HepG2 (cell line): Measurements from ENCODE around the gene ENAH. TPM values are rescaled to one million over a fixed set of nuclear protein-coding genes. Genes with fewer than 3 reads are reported as not detected.
"Not testable (repeated sequence)": the region's sequence is repeated elsewhere in the genome, so short reads cannot be mapped to it uniquely, and the experiment has no call there.

Experiments used
- ATAC-seq: fragments of 200-7000 bp; cut with Tn5 transposase; 3 replicates; pipeline ENCODE4 v1.9.1; 2020; ENCODE audit warnings: mild to moderate bottlenecking, moderate library complexity
- BruUV-seq: library from RNA; stranded (reverse); fragments of 400-500 nt; replicated peaks from 2 replicates; lab custom pipeline; 2021; lab: Mats Ljungman, UMichigan
- CTCF ChIA-PET: fragments of 300-600 bp; formaldehyde crosslinking; extraction: SDS; loops from one replicate; lab custom pipeline; 2021; ENCODE audit warnings: low total read pairs, inconsistent platforms, low intra/inter-chr PET ratio; lab: Yijun Ruan, JAX
- POLR2A ChIA-PET: fragments of 350-600 bp; sonication (Branson Sonifier 250); formaldehyde crosslinking; loops from one replicate; lab custom pipeline; 2020; ENCODE audit warnings: antibody characterized with exemption, inconsistent platforms; lab: Yijun Ruan, JAX
- DNase-seq: peaks from one replicate; pipeline ENCODE4 v3.0.0-alpha.2; 2015; ENCODE audit warnings: low spot score
- FAIRE-seq: peaks from 3 replicates; lab custom pipeline; 2011; peaks lifted over from hg19 to GRCh38; lab: Jason Lieb, UNC
- H2AFZ ChIP-seq: one replicate; pipeline ENCODE4 v1.6.1; 2011; ENCODE audit warnings: low read length, inconsistent platforms
- H3K27ac ChIP-seq: fragments of 300-600 bp; 3 replicates; pipeline ENCODE4 v1.8.0; 2011; ENCODE audit warnings: mixed run types, mild to moderate bottlenecking, mixed read lengths, low read length, inconsistent platforms; ENCODE audit not compliant: insufficient read depth; ENCODE audit errors: extremely low read length
- H3K27me3 ChIP-seq, 2 experiments: fragments of 200-600 bp in 1 of 2; 2 replicates in 1 of 2; 3 replicates in 1 of 2; pipeline versions ENCODE4 v1.6.0 to v1.8.0; 2011; ENCODE audit warnings: low read length in 2 of 2, mild to moderate bottlenecking in 2 of 2, moderate library complexity in 2 of 2, inconsistent platforms in 1 of 2; ENCODE audit not compliant: insufficient read depth in 2 of 2, control insufficient read depth in 1 of 2
- H3K36me3 ChIP-seq, 2 experiments: fragments of 200-600 bp in 1 of 2; replicated peaks in 1 of 2; 2 replicates in 1 of 2; 3 replicates in 1 of 2; pipeline versions ENCODE4 v1.5.1 to v1.8.0; 2011; ENCODE audit warnings: low read length in 2 of 2, inconsistent platforms in 1 of 2; ENCODE audit not compliant: insufficient read depth in 2 of 2, control insufficient read depth in 1 of 2
- H3K4me1 ChIP-seq: 2 replicates; pipeline ENCODE4 v1.5.1; 2012; ENCODE audit warnings: low read length, inconsistent platforms; ENCODE audit not compliant: insufficient read depth
- H3K4me2 ChIP-seq: 2 replicates; pipeline ENCODE4 v1.6.0; 2011; ENCODE audit warnings: low read depth, low read length, inconsistent platforms
- H3K4me3 ChIP-seq, 3 experiments: fragments of 200-600 bp in 1 of 3; sonication (generic), shearing (Covaris generic) in 1 of 3; replicated peaks in 1 of 3; 2 replicates each; pipeline ENCODE4 v1.5.1; 2011 to 2016; ENCODE audit warnings: low read length in 3 of 3, inconsistent platforms in 2 of 3, low read depth in 2 of 3, mild to moderate bottlenecking in 2 of 3, control low read depth in 1 of 3, mixed read lengths in 1 of 3; ENCODE audit not compliant: insufficient read depth in 1 of 3
- H3K79me2 ChIP-seq: one replicate; pipeline ENCODE4 v1.6.1; 2011; ENCODE audit warnings: low read length, inconsistent platforms; ENCODE audit not compliant: insufficient read depth
- H3K9ac ChIP-seq: 2 replicates; pipeline ENCODE4 v1.6.0; 2011; ENCODE audit warnings: mild to moderate bottlenecking, low read depth, low read length, inconsistent platforms; ENCODE audit not compliant: insufficient read depth
- H3K9me3 ChIP-seq: 2 replicates; pipeline ENCODE4 v1.5.1; 2012; ENCODE audit warnings: mild to moderate bottlenecking, low read length
- H4K20me1 ChIP-seq: 2 replicates; pipeline ENCODE4 v1.6.0; 2011; ENCODE audit warnings: inconsistent platforms, mild to moderate bottlenecking, low read length, moderate library complexity; ENCODE audit not compliant: insufficient read depth
- GABPB1 ChIP-seq: IDR thresholded peaks from 2 replicates; pipeline ENCODE4 v1.6.1; 2016; ENCODE audit warnings: mild to moderate bottlenecking, missing genetic modification reagents, moderate library complexity, missing compliant biosample characterization
- NFKB2 ChIP-seq: sonication (generic); formaldehyde crosslinking; IDR thresholded peaks from 2 replicates; pipeline ENCODE4 v1.4.0; 2020; ENCODE audit warnings: missing genetic modification reagents, borderline replicate concordance
- RNF2 ChIP-seq: fragments of 450-650 bp; conservative IDR thresholded peaks from 2 replicates; pipeline ENCODE4 v1.6.1; 2016; ENCODE audit warnings: low read depth
- ZBTB39 ChIP-seq: sonication (generic); formaldehyde crosslinking; IDR thresholded peaks from 2 replicates; pipeline ENCODE4 v1.5.0; 2020; ENCODE audit warnings: missing genetic modification reagents
- ZNF263 ChIP-seq: sonication (generic); formaldehyde crosslinking; IDR thresholded peaks from 2 replicates; pipeline ENCODE4 v1.4.0; 2020; ENCODE audit warnings: missing genetic modification reagents
- WGBS: methylation state at CpG from one replicate; pipeline ENCODE4 v1.1.6; 2017; ENCODE audit warnings: low lambda C conversion rate; 5-methylcytosine and 5-hydroxymethylcytosine counted together
- in situ Hi-C: cut with HindIII; loops from 2 replicates; pipeline ENCODE4 v1.10.0; 2017; ENCODE audit warnings: low pct_unique_long_range_greater_than_20kb; ENCODE audit not compliant: extremely low pct_ligation_motif_present
- intact Hi-C: fragments of 100-400 bp; cut with micrococcal nuclease; formaldehyde crosslinking; loops from one replicate; pipeline ENCODE4 v1.10.0; 2022; ENCODE audit not compliant: unreplicated experiment
- polyA plus RNA-seq, 8 experiments: library from polyadenylated mRNA; depleted of rRNA in 3 of 8; stranded (reverse) in 7 of 8; unstranded in 1 of 8; fragments of >200 nt; fragmentation: Illumina TruSeq in 4 of 8; extraction: Trizol in 4 of 8; gene quantifications; 2 replicates each; pipeline versions ENCODE4 v1.2.1 to v1.2.3, GENCODE V29; 2011 to 2016; ENCODE audit warnings: low read depth in 4 of 8, missing spikeins in 1 of 8, mixed read lengths in 1 of 8; ENCODE audit not compliant: insufficient read depth in 1 of 8
- total RNA-seq, 5 experiments: library from RNA; depleted of rRNA; stranded (reverse); fragments of >200 nt; fragmentation: Illumina TruSeq; extraction: Trizol; gene quantifications; 2 replicates each; pipeline ENCODE4 v1.2.3, GENCODE V29; 2016; ENCODE audit warnings: low read depth in 1 of 5

The ENAH gene
- total and polyA plus RNA-seq, 2 of the 13 experiments (the other 11 are each of a cell fraction or from before 2014, with no cell fraction given), result 22.1 to 58.3 TPM

- BruUV-seq, H4K20me1 ChIP-seq, H3K27ac ChIP-seq, FAIRE-seq, H3K9ac ChIP-seq, POLR2A ChIA-PET, DNase-seq, in situ Hi-C loops, CTCF ChIA-PET, H2AFZ ChIP-seq, H3K4me3 ChIP-seq, intact Hi-C loops, ATAC-seq, H3K27me3 ChIP-seq, H3K4me1 ChIP-seq, H3K9me3 ChIP-seq, H3K4me2 ChIP-seq, H3K79me2 ChIP-seq: not testable (repeated sequence)
- peaks cover 7 to 24% of the 10 kb centered on the region in 2 experiments for H3K36me3 ChIP-seq
- 97% methylated on average over 9 of the region's 9 CpGs for WGBS
Observed at GRCh38 chr1:225513576-225513975, 139.3 kb downstream of the ENAH start.

- in situ Hi-C loops, result no loop called here
- FAIRE-seq, result no peak
- H3K4me1 ChIP-seq, result peaks cover 8% of the 10 kb centered on the region; the same call in 1 of the 2 replicates
- POLR2A ChIA-PET, result no interaction called here
- no peak overlapping the region for H3K27ac ChIP-seq
- no peaks in the 10 kb centered on the region for H3K79me2 ChIP-seq
- no peak overlapping the region for H3K9ac ChIP-seq
- TF ChIP-seq RNF2 (no peak), NFKB2 (no peak), ZNF263 (CRISPR knock-in tag) (no peak), GABPB1 (CRISPR knock-in tag) (no peak), ZBTB39 (CRISPR knock-in tag) (no peak)
- no peak overlapping the region for H3K4me3 ChIP-seq
- CTCF ChIA-PET, result no interaction called here
- no peak overlapping the region for H3K4me2 ChIP-seq
- H3K9me3 ChIP-seq, result no peaks in the 10 kb centered on the region
- H4K20me1 ChIP-seq, result no peaks in the 10 kb centered on the region
- peaks cover 0 to 18% of the 10 kb centered on the region in 2 experiments; a peak in 3 of 5 replicates for H3K36me3 ChIP-seq
- no peak for DNase-seq
- no peak overlapping the region for H2AFZ ChIP-seq
- WGBS, result 95% methylated on average over 4 of the region's 4 CpGs
- intact Hi-C loops, result no loop called here
- no TSS peak for BruUV-seq
- H3K27me3 ChIP-seq, result no peaks in the 10 kb centered on the region
- ATAC-seq, result no peak
Observed at GRCh38 chr1:225511828-225512381, 141.0 kb downstream of the ENAH start.
